Measurements from ENCODE around the gene RNASEH2A.

Gene RNASEH2A

DNA sequence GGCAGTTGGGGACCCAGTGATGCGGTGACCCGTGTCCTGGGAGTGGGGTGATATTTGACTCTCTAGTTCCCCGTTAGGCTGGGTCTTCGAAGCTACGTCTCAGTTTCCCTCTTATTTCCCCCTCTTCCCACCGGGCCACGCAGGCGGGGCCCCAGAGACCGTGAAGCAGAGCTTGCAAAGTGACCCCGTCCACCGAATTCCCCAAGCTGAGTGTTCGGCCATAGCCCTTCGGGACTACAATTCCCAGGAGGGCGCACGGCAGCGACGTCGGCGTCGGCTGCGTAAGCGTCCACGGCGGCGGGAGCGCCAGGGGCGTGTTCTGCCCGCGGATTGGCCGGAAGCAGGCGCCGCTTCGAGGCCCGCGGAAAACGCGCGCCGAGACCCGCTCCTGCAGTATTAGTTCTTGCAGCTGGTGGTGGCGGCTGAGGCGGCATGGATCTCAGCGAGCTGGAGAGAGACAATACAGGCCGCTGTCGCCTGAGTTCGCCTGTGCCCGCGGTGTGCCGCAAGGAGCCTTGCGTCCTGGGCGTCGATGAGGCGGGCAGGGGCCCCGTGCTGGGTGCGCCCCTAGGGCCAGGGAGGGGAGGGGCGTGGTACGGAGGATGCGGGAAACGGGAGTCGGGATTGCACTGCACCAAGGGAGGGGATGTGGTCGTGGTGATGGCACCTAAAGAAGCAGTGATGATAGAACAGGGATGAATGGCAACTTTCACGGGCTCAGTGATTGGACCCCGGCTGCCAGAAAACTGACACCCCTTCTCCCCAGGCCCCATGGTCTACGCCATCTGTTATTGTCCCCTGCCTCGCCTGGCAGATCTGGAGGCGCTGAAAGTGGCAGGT lies at the start of gene RNASEH2A:
Gene RNASEH2A (plus strand): TSS at position 343 of the 840 bp plus-strand sequence. CDS start 90 bp downstream, at position 433.
- Histone ChIP-seq H3K27ac (peak within 1 kb of the TSS; percentile 58), H3K36me3 (peaks cover 11% of the 10 kb centered on the region), H3K4me3 (ENCODE audit: low read depth in 1 of 2, low read length in 1 of 2) (peak within 1 kb of the TSS; percentile 71 to 91), H3K9me3 (no peaks in the 10 kb centered on the region), H3K4me1 (ENCODE audit: control insufficient read depth in 1 of 2, insufficient read depth in 1 of 2, low read depth in 1 of 2, low read length in 1 of 2) (peaks cover 20 to 22% of the 10 kb centered on the region in 2 experiments), H3K27me3 (peaks cover 28% of the 10 kb centered on the region)
- TF ChIP-seq, protein P1, sequence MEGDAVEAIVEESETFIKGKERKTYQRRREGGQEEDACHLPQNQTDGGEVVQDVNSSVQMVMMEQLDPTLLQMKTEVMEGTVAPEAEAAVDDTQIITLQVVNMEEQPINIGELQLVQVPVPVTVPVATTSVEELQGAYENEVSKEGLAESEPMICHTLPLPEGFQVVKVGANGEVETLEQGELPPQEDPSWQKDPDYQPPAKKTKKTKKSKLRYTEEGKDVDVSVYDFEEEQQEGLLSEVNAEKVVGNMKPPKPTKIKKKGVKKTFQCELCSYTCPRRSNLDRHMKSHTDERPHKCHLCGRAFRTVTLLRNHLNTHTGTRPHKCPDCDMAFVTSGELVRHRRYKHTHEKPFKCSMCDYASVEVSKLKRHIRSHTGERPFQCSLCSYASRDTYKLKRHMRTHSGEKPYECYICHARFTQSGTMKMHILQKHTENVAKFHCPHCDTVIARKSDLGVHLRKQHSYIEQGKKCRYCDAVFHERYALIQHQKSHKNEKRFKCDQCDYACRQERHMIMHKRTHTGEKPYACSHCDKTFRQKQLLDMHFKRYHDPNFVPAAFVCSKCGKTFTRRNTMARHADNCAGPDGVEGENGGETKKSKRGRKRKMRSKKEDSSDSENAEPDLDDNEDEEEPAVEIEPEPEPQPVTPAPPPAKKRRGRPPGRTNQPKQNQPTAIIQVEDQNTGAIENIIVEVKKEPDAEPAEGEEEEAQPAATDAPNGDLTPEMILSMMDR (IDR thresholded peaks at IDR 0.05), result peak; percentile 43

GRCh38 chr19:12757544-12758274 lies 48.7 kb upstream of the RNASEH2A start:
- Histone ChIP-seq H3K36me3 (no peaks in the 10 kb centered on the region), H3K9me3 (no peaks in the 10 kb centered on the region), H3K4me3 (ENCODE audit: low read depth in 1 of 2, low read length in 1 of 2) (peak overlapping the region; percentile 29 to 56), H3K27me3 (peaks cover 52% of the 10 kb centered on the region), H3K4me1 (ENCODE audit: control insufficient read depth in 1 of 2, insufficient read depth in 1 of 2, low read depth in 1 of 2, low read length in 1 of 2) (peaks cover 3 to 8% of the 10 kb centered on the region in 2 experiments), H3K27ac (no peak overlapping the region)
- TF ChIP-seq, protein P1 (IDR thresholded peaks at IDR 0.05), result peak; percentile 93

- TF ChIP-seq, protein P1 (IDR thresholded peaks at IDR 0.05), result no peak
- H3K4me1 ChIP-seq (ENCODE audit: control insufficient read depth in 1 of 2, insufficient read depth in 1 of 2, low read depth in 1 of 2, low read length in 1 of 2), result peaks cover 3 to 8% of the 10 kb centered on the region in 2 experiments
- no peaks in the 10 kb centered on the region for H3K9me3 ChIP-seq
- H3K27me3 ChIP-seq, result peaks cover 34% of the 10 kb centered on the region
- H3K27ac ChIP-seq, result no peak overlapping the region
- no peak overlapping the region for H3K4me3 ChIP-seq (ENCODE audit: low read depth in 1 of 2, low read length in 1 of 2)
- H3K36me3 ChIP-seq, result no peaks in the 10 kb centered on the region
These were observed 46.7 kb upstream of the RNASEH2A start for GRCh38 chr19:12759686-12760085.

DNA sequence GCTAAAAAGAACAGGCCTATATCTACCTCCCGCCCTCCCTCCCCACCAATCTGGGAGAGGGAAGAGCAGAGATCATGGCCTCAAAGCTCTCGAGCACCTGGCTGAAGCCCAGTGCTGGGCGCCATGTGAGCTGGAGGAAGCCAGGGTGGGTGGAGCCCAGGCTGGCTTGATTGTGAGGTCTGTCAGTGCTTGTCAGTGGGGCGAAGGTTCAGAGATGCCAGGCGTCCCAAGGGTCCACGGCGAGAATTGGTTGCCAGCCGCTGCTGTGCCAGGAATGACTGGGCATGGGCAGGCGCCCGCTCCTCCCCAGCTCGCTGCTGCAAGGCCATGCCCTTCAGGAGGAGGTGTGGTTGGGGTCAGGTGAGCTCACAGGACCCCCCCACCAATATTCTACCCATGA lies 43.3 kb upstream of the RNASEH2A start:
- Histone ChIP-seq H3K4me1 (ENCODE audit: control insufficient read depth in 1 of 2, insufficient read depth in 1 of 2, low read depth in 1 of 2, low read length in 1 of 2) (no peaks in the 10 kb centered on the region), H3K9me3 (no peaks in the 10 kb centered on the region), H3K27ac (no peak overlapping the region), H3K36me3 (no peaks in the 10 kb centered on the region), H3K27me3 (peaks cover 2% of the 10 kb centered on the region), H3K4me3 (ENCODE audit: low read depth in 1 of 2, low read length in 1 of 2) (no peak overlapping the region)
- TF ChIP-seq, protein P1 (IDR thresholded peaks at IDR 0.05), result no peak

- TF ChIP-seq, protein P1 (IDR thresholded peaks at IDR 0.05), result no peak
- Histone ChIP-seq H3K27me3 (no peaks in the 10 kb centered on the region), H3K4me3 (ENCODE audit: low read depth in 1 of 2, low read length in 1 of 2) (no peak overlapping the region), H3K4me1 (ENCODE audit: control insufficient read depth in 1 of 2, insufficient read depth in 1 of 2, low read depth in 1 of 2, low read length in 1 of 2) (peaks cover 0 to under 1% of the 10 kb centered on the region in 2 experiments), H3K36me3 (no peaks in the 10 kb centered on the region), H3K9me3 (no peaks in the 10 kb centered on the region), H3K27ac (no peak overlapping the region)
These were observed 41.7 kb upstream of the RNASEH2A start for GRCh38 chr19:12764698-12765097.

Data from neutrophil (primary cell).